T-cell (primary cell): Measurements from ENCODE around the gene PPP1R8. TPM values are rescaled to one million over a fixed set of nuclear protein-coding genes. Genes with fewer than 3 reads are reported as not detected.

ENCODE experiments used
- ATAC-seq, 4 experiments: fragments of 200-7000 bp in 3 of 4; fragments of 150-1000 bp in 1 of 4; cut with Tn5 transposase; replicated peaks in 1 of 4; 1 replicate in 3 of 4; 2 replicates in 1 of 4; pipeline ENCODE4 v1.10.0; 2021; ENCODE audit warnings: moderate library complexity in 3 of 4, mild to moderate bottlenecking in 2 of 4, moderate number of reproducible peaks in 1 of 4
- CTCF ChIA-PET, 2 donors: fragments of 300-600 bp; sonication (Branson Sonifier 250); formaldehyde crosslinking; loops; one replicate each; lab custom pipeline; 2022; ENCODE audit warnings: antibody characterized with exemption in 2 of 2; lab: Charles Lee
- POLR2A ChIA-PET, 2 donors: fragments of 300-600 bp; sonication (Branson Sonifier 250); formaldehyde crosslinking; loops; one replicate each; lab custom pipeline; 2022; ENCODE audit warnings: antibody characterized with exemption in 2 of 2; lab: Charles Lee
- DNase-seq, 35 experiments: peaks; one replicate each; pipeline versions ENCODE4 v3.0.0 to v3.0.0-alpha.2; 2013 to 2023
- H3K27ac ChIP-seq: one replicate; pipeline ENCODE4 v1.5.1; 2013; ENCODE audit warnings: low read length
- H3K27me3 ChIP-seq, 2 experiments: replicated peaks in 1 of 2; 1 replicate in 1 of 2; 2 replicates in 1 of 2; pipeline versions ENCODE4 v1.6.1 to v1.7.0; 2013; ENCODE audit warnings: low read length in 1 of 2, mixed read lengths in 1 of 2; ENCODE audit not compliant: control insufficient read depth in 2 of 2, insufficient read depth in 2 of 2; ENCODE audit errors: extremely low read depth in 1 of 2
- H3K36me3 ChIP-seq, 2 donors: 1 replicate in 1 of 2; 2 replicates in 1 of 2; pipeline versions ENCODE4 v1.6.1 to v1.7.0; 2013; ENCODE audit warnings: low read length in 1 of 2; ENCODE audit not compliant: control insufficient read depth in 2 of 2, insufficient read depth in 1 of 2; ENCODE audit errors: extremely low read depth in 1 of 2
- H3K4me1 ChIP-seq, 2 experiments: 1 replicate in 1 of 2; 2 replicates in 1 of 2; pipeline versions ENCODE4 v1.6.1 to v1.7.0; 2013; ENCODE audit warnings: low read length in 2 of 2, mixed read lengths in 1 of 2; ENCODE audit not compliant: insufficient read depth in 2 of 2, control insufficient read depth in 1 of 2; ENCODE audit errors: extremely low read depth in 1 of 2
- H3K4me3 ChIP-seq, 2 donors: 1 replicate in 1 of 2; 2 replicates in 1 of 2; pipeline versions ENCODE4 v1.5.1 to v1.7.0; 2013; ENCODE audit warnings: mild to moderate bottlenecking in 2 of 2, low read length in 1 of 2, moderate library complexity in 1 of 2; ENCODE audit not compliant: control insufficient read depth in 1 of 2; ENCODE audit errors: extremely low read depth in 1 of 2
- H3K9me3 ChIP-seq: 2 replicates; pipeline ENCODE4 v1.7.0; 2013
- H3K27ac Mint-ChIP-seq, 2 donors: one replicate each; pipeline ENCODE4 v1.8.0; 2020 to 2021; ENCODE audit warnings: mild to moderate bottlenecking in 2 of 2, mixed read lengths in 2 of 2
- H3K27me3 Mint-ChIP-seq, 2 donors: one replicate each; pipeline ENCODE4 v1.8.0; 2021 to 2022; ENCODE audit warnings: mixed read lengths in 2 of 2
- H3K36me3 Mint-ChIP-seq: one replicate; pipeline ENCODE4 v1.8.0; 2021; ENCODE audit warnings: mixed read lengths
- H3K4me1 Mint-ChIP-seq, 3 donors: one replicate each; pipeline ENCODE4 v1.8.0; 2020 to 2022; ENCODE audit warnings: mixed read lengths in 3 of 3, mild to moderate bottlenecking in 1 of 3
- H3K4me3 Mint-ChIP-seq, 3 donors: one replicate each; pipeline ENCODE4 v1.8.0; 2020 to 2022; ENCODE audit warnings: mild to moderate bottlenecking in 3 of 3, mixed read lengths in 3 of 3, moderate library complexity in 3 of 3
- H3K9me3 Mint-ChIP-seq, 3 donors: one replicate each; pipeline ENCODE4 v1.8.0; 2020 to 2022; ENCODE audit warnings: mixed read lengths in 3 of 3
- WGBS: methylation state at CpG from one replicate; pipeline ENCODE4 v1.1.5; 2013; ENCODE audit warnings: missing lambda C conversion rate; ENCODE audit not compliant: insufficient coverage; 5-methylcytosine and 5-hydroxymethylcytosine counted together
- total RNA-seq, 35 experiments: library from RNA in 6 of 35; stranded (reverse) in 6 of 35; fragments of 120-200 nt in 1 of 35; gene quantifications; one replicate each; pipeline versions ENCODE4 v1.2.1 to v1.2.4 and lab custom pipeline; 2013 to 2026

PPP1R8 gene
- total RNA-seq, 5 donors from 2014 or later (not counting 1 experiment from before 2014, with no cell fraction given): 20.5 to 48.1 (median 40.5) TPM

- Histone ChIP-seq H3K27ac (no peak overlapping the region), H3K9me3 (no peaks in the 10 kb centered on the region), H3K36me3 (peaks cover 9 to 67% of the 10 kb centered on the region in 2 donors), H3K4me3 (no peak overlapping the region), H3K4me1 (peaks cover 2 to 62% of the 10 kb centered on the region in 2 experiments), H3K27me3 (no peaks in the 10 kb centered on the region)
- DNase-seq (no peak), ATAC-seq (no peak)
- H3K27ac Mint-ChIP-seq: peak overlapping the region in 1 of 2 donors; percentile 67
- H3K36me3 Mint-ChIP-seq: peaks cover 45% of the 10 kb centered on the region
- H3K4me1 Mint-ChIP-seq: peaks cover 18 to 71% (median 56%) of the 10 kb centered on the region in 3 donors
- H3K4me3 Mint-ChIP-seq: no peak overlapping the region
- ChIA-PET POLR2A (interaction anchor here in 1 of 2 donors (0.6 kb wide), 1 partner anchor 25 kb away, joined by 5 read pairs; no protein-coding TSS in a partner anchor), CTCF (no interaction called here)
- WGBS: 90% methylated on average over 7 of the region's 8 CpGs
- H3K9me3 Mint-ChIP-seq: no peaks in the 10 kb centered on the region
- no peaks in the 10 kb centered on the region for H3K27me3 Mint-ChIP-seq
These were observed 48.3 kb downstream of the PPP1R8 start for GRCh38 chr1:27878787-27879335.

- Mint-ChIP-seq H3K9me3 (no peaks in the 10 kb centered on the region), H3K36me3 (peaks cover 52% of the 10 kb centered on the region), H3K4me3 (no peak overlapping the region), H3K4me1 (peaks cover 18 to 72% (median 61%) of the 10 kb centered on the region in 3 donors), H3K27ac (peak overlapping the region; percentile 13 to 67), H3K27me3 (no peaks in the 10 kb centered on the region)
- POLR2A ChIA-PET: no interaction called here
- no peaks in the 10 kb centered on the region for H3K27me3 ChIP-seq
- H3K4me1 ChIP-seq: peaks cover 2 to 62% of the 10 kb centered on the region in 2 experiments
- DNase-seq: no peak
- ATAC-seq: no peak
- H3K4me3 ChIP-seq: no peak overlapping the region
- H3K9me3 ChIP-seq: no peaks in the 10 kb centered on the region
- CTCF ChIA-PET: interaction anchor here in 1 of 2 donors (0.6 kb wide), 1 partner anchor 22 kb away, joined by 6 read pairs; no protein-coding TSS in a partner anchor
- H3K36me3 ChIP-seq: peaks cover 9 to 72% of the 10 kb centered on the region in 2 donors
- 97% methylated on average over 6 of the region's 10 CpGs for WGBS
- no peak overlapping the region for H3K27ac ChIP-seq
These were observed 48.9 kb downstream of the PPP1R8 start for GRCh38 chr1:27879374-27880082.

GRCh38 chr1:27882543-27882903 lies 51.9 kb downstream of the PPP1R8 start:
- peaks cover 16 to 76% (median 72%) of the 10 kb centered on the region in 3 donors for H3K4me1 Mint-ChIP-seq

GRCh38 chr1:27883536-27883935 lies 53.0 kb downstream of the PPP1R8 start:
- ChIA-PET CTCF (interaction anchor here (0.5 to 0.6 kb wide), 3 partner anchors 19 to 67 kb away, joined by 3 to 4 read pairs (median 3); no protein-coding TSS in a partner anchor), POLR2A (no interaction called here)
- H3K4me3 ChIP-seq: no peak overlapping the region
- Mint-ChIP-seq H3K4me1 (peaks cover 19 to 72% (median 68%) of the 10 kb centered on the region in 3 donors), H3K27ac (peak overlapping the region; percentile 41 to 99), H3K36me3 (peaks cover 67% of the 10 kb centered on the region), H3K27me3 (no peaks in the 10 kb centered on the region), H3K4me3 (no peak overlapping the region), H3K9me3 (no peaks in the 10 kb centered on the region)
- H3K9me3 ChIP-seq: no peaks in the 10 kb centered on the region
- peaks cover 13 to 71% of the 10 kb centered on the region in 2 donors for H3K36me3 ChIP-seq
- ATAC-seq: no peak
- peaks cover 16 to 67% of the 10 kb centered on the region in 2 experiments for H3K4me1 ChIP-seq
- WGBS: 95% methylated on average over 11 of the region's 13 CpGs
- H3K27me3 ChIP-seq: no peaks in the 10 kb centered on the region
- DNase-seq: no peak
- H3K27ac ChIP-seq: peak overlapping the region; percentile 75

More at GRCh38 chr1:27882543-27882903, 51.9 kb downstream of the PPP1R8 start:
- Mint-ChIP-seq H3K27me3 (no peaks in the 10 kb centered on the region), H3K4me3 (no peak overlapping the region), H3K36me3 (peaks cover 71% of the 10 kb centered on the region), H3K27ac (peak overlapping the region in 1 of 2 donors; percentile 49), H3K9me3 (no peaks in the 10 kb centered on the region)
- Histone ChIP-seq H3K4me3 (no peak overlapping the region), H3K27ac (no peak overlapping the region), H3K27me3 (no peaks in the 10 kb centered on the region), H3K9me3 (no peaks in the 10 kb centered on the region), H3K4me1 (peaks cover 12 to 65% of the 10 kb centered on the region in 2 experiments), H3K36me3 (peaks cover 13 to 77% of the 10 kb centered on the region in 2 donors)
- 98% methylated on average over 6 of the region's 6 CpGs for WGBS
- ATAC-seq (no peak), DNase-seq (no peak)
- CTCF ChIA-PET: no interaction called here
- POLR2A ChIA-PET: no interaction called here

GRCh38 chr1:27884006-27884954 lies 53.7 kb downstream of the PPP1R8 start:
- peaks cover 13 to 66% of the 10 kb centered on the region in 2 donors for H3K36me3 ChIP-seq
- no peaks in the 10 kb centered on the region for H3K27me3 Mint-ChIP-seq
- WGBS: 83% methylated on average over 19 of the region's 24 CpGs
- ATAC-seq (no peak), DNase-seq (no peak)
- H3K4me1 ChIP-seq: peaks cover 16 to 71% of the 10 kb centered on the region in 2 experiments
- H3K4me3 ChIP-seq: no peak overlapping the region
- ChIA-PET CTCF (interaction anchor here in 1 of 2 donors (0.5 to 0.6 kb wide), 2 partner anchors 43 to 68 kb away, joined by 3 read pairs; no protein-coding TSS in a partner anchor), POLR2A (no interaction called here)
- peak overlapping the region in 1 of 2 donors; percentile 99 for H3K27ac Mint-ChIP-seq
- H3K9me3 ChIP-seq: no peaks in the 10 kb centered on the region
- H3K27ac ChIP-seq: peak overlapping the region; percentile 75
- H3K9me3 Mint-ChIP-seq: no peaks in the 10 kb centered on the region
- peak overlapping the region in 1 of 3 donors; percentile 20 for H3K4me3 Mint-ChIP-seq
- H3K27me3 ChIP-seq: no peaks in the 10 kb centered on the region
- peaks cover 64% of the 10 kb centered on the region for H3K36me3 Mint-ChIP-seq
- peaks cover 21 to 74% (median 68%) of the 10 kb centered on the region in 3 donors for H3K4me1 Mint-ChIP-seq
